PFSK-1 (cell line): Measurements from ENCODE around the gene ECD.

Experiments
- FOXP2 ChIP-seq: optimal IDR thresholded peaks from 2 replicates; pipeline ENCODE3; 2011; ENCODE audit warnings: borderline replicate concordance, control low read depth, inconsistent platforms; ENCODE audit not compliant: insufficient read depth; ENCODE audit errors: extremely low read length, extremely low read depth
- POLR2AphosphoS5 ChIP-seq: IDR thresholded peaks from 2 replicates; pipeline ENCODE4 v1.6.1; 2012; ENCODE audit warnings: low read depth, mild to moderate bottlenecking, control low read depth, low read length, moderate library complexity
- SIN3A ChIP-seq: IDR thresholded peaks from 2 replicates; pipeline ENCODE4 v1.6.1; 2012; ENCODE audit warnings: mild to moderate bottlenecking, low read length, moderate library complexity, borderline replicate concordance; ENCODE audit not compliant: insufficient read depth
- TAF1 ChIP-seq: IDR thresholded peaks from 2 replicates; pipeline ENCODE4 v1.6.1; 2012; ENCODE audit warnings: low read length, control low read depth, borderline replicate concordance; ENCODE audit not compliant: insufficient read depth
- TF ChIP-seq, protein P1 (sequence below), 2 experiments: IDR thresholded peaks; 2 replicates each; pipeline versions ENCODE4 v1.6.1 to v1.8.0; 2011 to 2012; ENCODE audit warnings: low read depth in 2 of 2, low read length in 2 of 2, control low read depth in 1 of 2, inconsistent platforms in 1 of 2, mild to moderate bottlenecking in 1 of 2, moderate library complexity in 1 of 2; ENCODE audit not compliant: insufficient read depth in 1 of 2

Gene ECD

DNA sequence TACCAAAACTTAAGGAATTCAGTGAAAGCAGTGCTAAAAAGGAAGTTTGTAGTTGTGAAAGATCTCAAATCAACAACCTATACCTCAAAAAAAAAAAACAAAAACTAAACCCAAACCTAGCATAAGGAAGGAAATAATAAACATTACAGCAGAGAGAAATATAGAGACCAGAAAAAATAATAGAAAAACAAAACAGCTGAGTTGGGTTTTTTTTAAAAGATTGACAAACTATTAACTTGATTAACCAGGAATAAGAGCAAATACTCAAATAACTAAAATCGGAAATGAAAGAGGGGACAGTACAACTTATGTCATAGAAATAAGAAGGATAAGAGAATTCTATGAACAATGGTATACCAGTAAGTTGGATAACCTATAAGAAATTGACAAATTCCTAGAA is 6.7 kb downstream of the ECD start:
- TF ChIP-seq, protein P1, sequence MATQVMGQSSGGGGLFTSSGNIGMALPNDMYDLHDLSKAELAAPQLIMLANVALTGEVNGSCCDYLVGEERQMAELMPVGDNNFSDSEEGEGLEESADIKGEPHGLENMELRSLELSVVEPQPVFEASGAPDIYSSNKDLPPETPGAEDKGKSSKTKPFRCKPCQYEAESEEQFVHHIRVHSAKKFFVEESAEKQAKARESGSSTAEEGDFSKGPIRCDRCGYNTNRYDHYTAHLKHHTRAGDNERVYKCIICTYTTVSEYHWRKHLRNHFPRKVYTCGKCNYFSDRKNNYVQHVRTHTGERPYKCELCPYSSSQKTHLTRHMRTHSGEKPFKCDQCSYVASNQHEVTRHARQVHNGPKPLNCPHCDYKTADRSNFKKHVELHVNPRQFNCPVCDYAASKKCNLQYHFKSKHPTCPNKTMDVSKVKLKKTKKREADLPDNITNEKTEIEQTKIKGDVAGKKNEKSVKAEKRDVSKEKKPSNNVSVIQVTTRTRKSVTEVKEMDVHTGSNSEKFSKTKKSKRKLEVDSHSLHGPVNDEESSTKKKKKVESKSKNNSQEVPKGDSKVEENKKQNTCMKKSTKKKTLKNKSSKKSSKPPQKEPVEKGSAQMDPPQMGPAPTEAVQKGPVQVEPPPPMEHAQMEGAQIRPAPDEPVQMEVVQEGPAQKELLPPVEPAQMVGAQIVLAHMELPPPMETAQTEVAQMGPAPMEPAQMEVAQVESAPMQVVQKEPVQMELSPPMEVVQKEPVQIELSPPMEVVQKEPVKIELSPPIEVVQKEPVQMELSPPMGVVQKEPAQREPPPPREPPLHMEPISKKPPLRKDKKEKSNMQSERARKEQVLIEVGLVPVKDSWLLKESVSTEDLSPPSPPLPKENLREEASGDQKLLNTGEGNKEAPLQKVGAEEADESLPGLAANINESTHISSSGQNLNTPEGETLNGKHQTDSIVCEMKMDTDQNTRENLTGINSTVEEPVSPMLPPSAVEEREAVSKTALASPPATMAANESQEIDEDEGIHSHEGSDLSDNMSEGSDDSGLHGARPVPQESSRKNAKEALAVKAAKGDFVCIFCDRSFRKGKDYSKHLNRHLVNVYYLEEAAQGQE (IDR thresholded peaks at IDR 0.05; ENCODE audit: insufficient read depth in 1 of 2, low read depth in 2 of 2, low read length in 2 of 2) = no peak
- TF ChIP-seq TAF1 = no peak
- TF ChIP-seq FOXP2 = no peak
- no peak for TF ChIP-seq SIN3A
- TF ChIP-seq POLR2AphosphoS5 = no peak

DNA sequence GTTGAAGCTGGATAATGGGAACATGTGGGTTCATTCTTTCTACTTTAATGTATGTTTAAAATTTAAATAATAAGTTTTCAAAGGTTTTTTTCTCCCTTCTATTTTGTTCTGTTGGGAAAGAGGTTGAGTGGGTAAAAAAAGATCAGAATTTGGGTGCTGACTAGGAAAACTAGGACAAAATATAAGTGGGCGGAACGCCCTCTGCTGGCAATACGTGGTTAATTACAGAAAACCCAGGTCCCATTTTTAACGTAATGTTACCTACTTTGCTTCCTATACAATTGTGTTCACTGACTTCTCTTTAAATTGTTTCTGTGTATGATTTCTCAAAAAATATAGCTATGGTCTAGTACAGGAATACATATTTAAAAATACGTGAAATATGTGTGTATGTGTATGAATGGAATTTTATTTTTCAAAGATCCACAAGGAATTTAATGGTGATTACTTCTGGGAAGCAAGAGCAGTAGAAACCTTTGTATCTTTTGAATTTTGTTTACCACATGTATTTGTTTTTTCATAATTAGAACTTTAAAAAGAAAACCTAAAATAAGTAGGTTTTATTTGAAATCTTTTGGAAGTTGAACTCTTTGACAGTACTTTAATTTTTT is 8.7 kb downstream of the ECD start:
- TF ChIP-seq TAF1 (no peak), POLR2AphosphoS5 (no peak), SIN3A (no peak), FOXP2 (no peak)
- TF ChIP-seq, protein P1 (IDR thresholded peaks at IDR 0.05; ENCODE audit: insufficient read depth in 1 of 2, low read depth in 2 of 2, low read length in 2 of 2) = no peak

DNA sequence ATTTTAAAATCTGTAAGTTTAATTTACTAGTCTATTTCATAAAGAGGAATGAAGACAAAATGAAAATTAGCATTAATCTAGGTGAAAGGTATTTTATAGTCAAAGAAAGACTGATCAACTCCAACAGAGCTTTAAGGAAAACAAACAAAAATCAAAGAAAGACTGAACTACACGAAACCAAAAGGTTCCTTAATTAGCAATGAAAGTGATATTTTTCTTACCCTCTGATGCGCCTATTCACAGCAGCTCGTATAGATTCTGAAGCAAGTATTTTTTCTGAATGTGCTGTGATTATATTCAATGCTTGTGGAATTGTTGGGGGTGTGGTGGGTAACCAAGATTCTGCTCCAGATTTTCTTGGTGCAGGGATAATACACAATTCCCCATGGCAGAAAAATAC is 11.8 kb downstream of the ECD start:
- TF ChIP-seq POLR2AphosphoS5 = no peak
- no peak for TF ChIP-seq TAF1
- TF ChIP-seq SIN3A = no peak
- TF ChIP-seq, protein P1 (IDR thresholded peaks at IDR 0.05; ENCODE audit: insufficient read depth in 1 of 2, low read depth in 2 of 2, low read length in 2 of 2) = no peak
- TF ChIP-seq FOXP2 = no peak

DNA sequence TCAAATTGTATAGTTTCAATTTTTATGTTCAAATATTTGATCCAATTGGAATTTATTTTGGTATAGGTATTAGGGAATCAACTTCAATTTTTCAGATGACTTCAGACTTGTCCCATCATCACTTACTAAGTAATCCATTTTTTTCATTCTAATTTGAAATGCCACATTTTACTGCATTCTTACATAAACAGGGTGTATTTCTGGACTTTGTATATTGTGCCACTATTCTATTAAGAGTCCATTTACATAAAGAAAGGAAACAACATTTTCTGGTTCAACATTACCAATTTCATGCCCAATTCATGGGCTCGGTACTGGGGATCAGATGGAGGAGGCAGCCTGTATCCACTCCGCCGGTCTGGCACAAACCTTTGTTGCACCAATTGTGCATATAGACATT is 15.8 kb downstream of the ECD start:
- TF ChIP-seq FOXP2 = no peak
- TF ChIP-seq TAF1 = no peak
- no peak for TF ChIP-seq SIN3A
- TF ChIP-seq, protein P1 (IDR thresholded peaks at IDR 0.05; ENCODE audit: insufficient read depth in 1 of 2, low read depth in 2 of 2, low read length in 2 of 2) = no peak
- TF ChIP-seq POLR2AphosphoS5 = no peak

DNA sequence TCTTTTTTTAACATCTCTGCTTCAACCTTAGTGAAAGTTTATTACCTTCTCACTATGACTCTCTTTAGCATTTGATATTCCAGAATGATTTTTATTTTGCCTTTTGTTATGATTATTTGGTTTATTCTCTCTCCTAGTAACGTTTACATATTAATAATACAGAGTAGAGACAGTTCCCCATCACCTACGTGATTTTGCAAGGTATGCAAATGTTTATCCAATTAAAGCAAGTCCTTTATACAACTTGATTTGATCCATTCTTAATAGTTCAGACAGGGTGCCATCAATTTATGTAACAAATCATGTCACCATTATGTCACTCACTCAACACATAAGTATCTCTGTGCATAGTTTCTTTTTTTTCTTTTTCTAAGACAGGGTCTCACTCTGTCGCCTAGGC is 26.2 kb downstream of the ECD start:
- TF ChIP-seq SIN3A (no peak), FOXP2 (no peak), POLR2AphosphoS5 (no peak), TAF1 (no peak)
